OCI-LY1 (cell line): ENCODE data around the gene TSPAN12.

Experiments used
- CTCF ChIP-seq: fragments of 200-600 bp; sonication (generic), shearing (Covaris generic); IDR thresholded peaks from 2 replicates; pipeline ENCODE4 v1.5.1; 2017; ENCODE audit warnings: mild to moderate bottlenecking, antibody characterized with exemption, low read length, moderate library complexity, mixed read lengths
- EZH2 ChIP-seq: fragments of 200-600 bp; sonication (generic), shearing (Covaris generic); IDR thresholded peaks from 2 replicates; pipeline ENCODE4 v1.8.0; 2017; ENCODE audit warnings: borderline replicate concordance, mixed run types, mild to moderate bottlenecking, antibody characterized with exemption, low read length, moderate library complexity, mixed read lengths

GRCh38 chr7:120828528-120828927 lies 29.4 kb downstream of the TSPAN12 start:
- TF ChIP-seq CTCF (no peak), EZH2 (no peak)
